ENCODE results near the gene CA9. TPM values are rescaled to one million over a fixed set of nuclear protein-coding genes. Genes with fewer than 3 reads are reported as not detected.

Gene CA9
- total RNA-seq, 2 donors from 2014 or later = 1.6 to 2.8 TPM

DNA sequence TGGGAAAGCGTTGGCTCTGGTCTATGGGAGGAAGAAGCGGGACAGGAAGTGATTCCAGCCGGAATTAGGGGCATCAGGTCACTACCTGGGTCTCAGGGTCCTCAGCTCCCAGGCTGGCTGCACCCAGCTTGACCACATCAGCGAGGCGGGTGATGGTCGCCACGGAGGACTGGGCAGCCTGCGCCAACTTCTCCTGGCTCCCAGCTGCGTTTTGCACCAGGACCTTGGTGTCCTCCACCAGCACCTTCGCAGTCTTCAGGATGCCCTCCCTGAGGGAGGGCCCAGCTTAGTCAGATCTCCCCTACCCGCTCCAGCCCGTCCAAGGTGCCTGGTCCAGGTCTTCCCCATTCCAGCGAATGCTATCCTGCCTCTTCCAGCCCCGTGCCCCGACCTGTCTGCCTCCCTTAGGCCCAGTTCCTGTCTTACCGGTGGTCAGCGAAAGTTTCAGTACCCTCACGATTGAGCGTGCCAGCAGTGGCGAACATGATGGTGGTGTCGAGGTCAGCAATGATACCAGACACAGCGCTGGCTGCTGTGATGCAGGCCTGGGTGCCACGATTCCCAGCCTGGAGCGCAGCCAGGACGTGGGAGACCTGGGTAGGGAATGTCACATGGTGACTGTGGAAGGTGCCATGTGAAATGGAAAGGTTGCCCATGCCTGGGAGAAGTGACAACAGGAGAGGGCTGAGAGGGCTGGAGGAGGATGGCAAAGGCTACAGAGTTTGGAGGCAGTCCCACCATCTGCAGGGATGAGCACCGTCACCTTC is 30.4 kb downstream of the CA9 start:
- no peak for DNase-seq
- ATAC-seq = peak; percentile 16
- intact Hi-C loops (cut with DNase I) = no loop called here

DNA sequence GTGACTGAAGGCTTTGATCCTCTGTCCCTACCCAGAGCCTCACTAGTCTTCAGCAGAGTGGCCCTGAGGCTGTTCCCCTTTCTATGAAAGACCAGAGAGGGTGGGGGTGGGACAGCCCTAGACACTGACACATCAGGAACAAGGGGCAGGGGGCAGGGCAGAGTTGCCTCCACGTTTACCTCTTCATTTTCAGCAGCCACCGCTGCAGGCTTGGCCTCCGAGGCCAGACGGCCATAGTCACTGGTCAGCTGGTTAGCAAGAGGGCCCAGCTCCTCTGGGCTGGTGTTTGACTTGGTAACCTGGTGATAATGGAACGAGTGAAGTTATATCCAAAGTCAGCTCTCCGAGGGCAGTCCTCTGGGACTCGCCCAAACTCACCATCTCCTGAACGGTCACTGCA is 31.6 kb downstream of the CA9 start:
- DNase-seq (no peak), ATAC-seq (no peak)
- intact Hi-C loops (cut with DNase I) = no loop called here

DNA sequence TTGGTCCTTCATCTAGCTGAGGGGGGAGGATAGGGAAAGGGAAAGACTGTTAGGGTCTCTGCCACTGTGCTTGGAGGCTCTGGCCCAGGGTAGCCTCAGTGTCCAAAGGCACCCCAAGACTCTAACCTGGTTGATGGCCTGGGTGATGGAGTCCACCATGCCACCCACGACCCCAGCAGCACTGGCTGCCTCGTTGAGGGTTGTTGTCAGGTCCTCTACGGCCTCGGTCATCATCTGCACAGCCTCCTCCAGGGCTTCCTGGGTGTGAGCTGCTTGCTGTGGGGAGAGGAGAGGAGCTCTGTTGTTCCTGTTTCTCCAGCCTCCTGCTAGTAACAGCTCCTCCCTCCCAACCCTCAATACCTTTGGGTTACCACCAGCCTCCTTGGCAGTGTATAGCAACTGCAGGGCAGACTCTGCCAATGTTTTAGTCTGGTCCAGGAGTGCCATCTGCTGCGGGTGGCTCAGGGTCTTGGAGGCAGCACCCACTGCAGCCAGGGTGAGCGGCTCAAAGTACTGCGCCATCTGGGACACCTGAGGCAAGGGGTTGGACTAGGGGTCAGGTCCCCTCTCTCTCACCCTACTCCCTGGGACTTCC is 32.2 kb downstream of the CA9 start:
- DNase-seq (no peak), ATAC-seq (no peak)
- intact Hi-C loops (cut with DNase I) = no loop called here

DNA sequence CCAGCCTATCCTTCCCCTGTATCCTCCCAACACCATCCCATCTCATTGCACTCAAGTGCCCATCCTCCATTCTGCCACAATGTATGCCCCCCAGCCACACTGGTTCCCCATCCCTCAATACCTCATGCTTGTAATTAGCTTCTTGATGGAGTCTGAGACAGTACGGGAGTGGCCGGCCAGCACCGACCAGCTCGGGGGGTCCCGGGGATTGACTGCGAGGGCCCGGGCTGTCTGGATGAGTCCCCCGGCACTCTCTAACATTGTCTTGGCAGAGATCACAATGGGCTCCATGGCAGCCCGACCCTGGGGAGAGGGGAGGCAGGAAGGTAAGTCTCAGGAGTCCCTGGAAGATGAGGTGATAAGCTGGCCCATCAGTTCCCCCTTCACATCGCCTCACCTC is 33.2 kb downstream of the CA9 start:
- intact Hi-C loops (cut with DNase I) = no loop called here
- DNase-seq (no peak), ATAC-seq (no peak)

DNA sequence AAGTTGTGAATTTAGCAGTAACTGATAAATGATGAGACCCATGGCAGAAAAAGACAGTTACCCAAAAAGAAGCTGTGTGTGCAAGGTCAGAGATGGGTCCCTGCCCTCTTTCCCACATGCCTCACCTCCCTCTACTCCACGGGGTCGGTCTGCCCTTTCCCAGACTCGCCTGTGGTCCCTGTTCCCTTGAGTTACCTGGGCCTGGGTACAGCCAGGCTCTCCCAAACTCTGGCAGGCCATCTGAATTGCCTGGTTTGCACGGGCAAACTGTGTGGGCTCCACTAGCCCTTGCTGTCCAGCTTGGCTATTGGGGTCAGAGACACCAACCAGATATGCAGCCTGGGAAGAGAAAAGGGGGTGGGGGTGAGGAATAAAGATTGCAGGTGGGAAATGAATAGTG is 34.4 kb downstream of the CA9 start:
- DNase-seq (no peak), ATAC-seq (no peak)
- intact Hi-C loops (cut with DNase I) = no loop called here

DNA sequence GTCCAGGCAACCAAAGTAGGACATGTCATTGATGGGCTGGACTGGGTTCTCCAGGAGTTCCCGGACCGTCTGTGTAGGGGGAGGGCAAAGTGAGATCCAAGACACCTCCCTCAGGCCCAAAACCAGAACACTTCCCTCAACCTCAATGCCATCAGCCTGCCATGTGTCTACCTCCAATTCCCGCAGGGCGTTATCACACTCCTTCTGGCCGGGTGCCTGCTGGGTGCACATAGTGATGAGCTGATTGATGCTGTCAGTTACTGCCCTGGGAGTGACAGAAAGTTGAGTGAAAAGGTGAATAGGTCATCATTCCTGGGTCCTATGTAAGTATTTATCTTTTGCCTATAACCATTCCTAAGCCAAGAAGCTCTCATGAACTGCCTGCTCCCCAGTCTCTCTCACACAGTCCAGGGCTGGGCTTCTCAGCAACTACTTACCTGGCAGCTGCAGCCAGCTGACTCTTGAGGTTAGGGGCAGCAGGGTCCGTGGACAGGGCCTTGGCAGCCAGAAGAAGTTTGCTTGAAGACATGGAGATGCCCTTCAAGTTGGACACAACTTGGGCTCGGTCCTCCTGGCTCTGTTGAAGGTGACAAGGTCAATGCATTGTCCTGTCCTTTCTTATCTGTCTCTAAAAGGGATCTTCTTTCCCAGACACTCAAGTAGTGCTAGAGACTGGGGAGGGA is 37.2 kb downstream of the CA9 start:
- ATAC-seq (peak; percentile 23 to 60), DNase-seq (no peak)
- intact Hi-C loops (cut with DNase I) = no loop called here

DNA sequence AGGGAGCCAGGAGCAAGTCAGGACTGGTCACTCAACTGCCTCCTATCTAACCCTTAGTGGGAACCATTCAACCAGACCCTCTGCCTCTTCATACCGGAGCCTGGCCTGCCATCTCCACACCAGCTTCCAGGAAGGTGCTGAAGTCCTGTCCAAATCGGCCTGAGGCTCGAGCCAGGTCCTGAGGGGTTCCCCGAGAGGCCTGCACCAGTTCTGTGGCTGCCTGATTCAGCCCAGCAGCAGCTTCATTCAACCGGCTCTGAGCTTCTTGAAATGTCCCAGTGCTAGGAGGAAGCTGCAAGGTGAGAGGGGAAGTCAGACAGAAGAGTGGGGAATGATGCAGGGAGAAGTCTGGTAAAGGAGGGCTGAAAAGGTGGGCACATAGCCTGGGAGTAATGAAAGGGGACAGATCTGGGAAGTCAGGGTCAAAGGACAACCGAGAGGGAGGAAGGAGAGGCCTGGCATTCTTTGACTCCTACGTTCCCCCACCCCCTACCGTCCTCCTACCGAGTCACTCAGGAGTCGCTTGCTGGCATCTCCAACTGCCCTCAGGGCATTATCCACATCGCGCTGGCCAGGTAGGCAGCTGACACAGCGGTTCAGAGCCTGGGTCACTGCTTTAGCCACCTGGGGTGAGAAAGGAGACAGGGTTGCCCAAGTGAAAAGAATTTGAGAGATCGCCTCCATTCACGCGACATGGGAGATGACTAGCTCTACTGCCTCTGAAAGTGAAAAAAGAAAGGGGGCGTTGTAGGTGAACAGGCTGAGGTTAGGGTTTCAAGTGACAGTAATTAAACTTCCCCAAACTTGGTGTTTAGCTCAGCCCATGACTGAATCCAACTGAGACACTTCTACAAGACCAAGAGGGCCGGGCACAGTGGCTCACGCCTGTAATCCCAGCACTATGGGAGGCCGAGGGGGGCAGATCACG is 38.0 kb downstream of the CA9 start:
- DNase-seq (no peak), ATAC-seq (peak in 1 of 2 donors; percentile 8)
- intact Hi-C loops (cut with DNase I) = no loop called here

DNA sequence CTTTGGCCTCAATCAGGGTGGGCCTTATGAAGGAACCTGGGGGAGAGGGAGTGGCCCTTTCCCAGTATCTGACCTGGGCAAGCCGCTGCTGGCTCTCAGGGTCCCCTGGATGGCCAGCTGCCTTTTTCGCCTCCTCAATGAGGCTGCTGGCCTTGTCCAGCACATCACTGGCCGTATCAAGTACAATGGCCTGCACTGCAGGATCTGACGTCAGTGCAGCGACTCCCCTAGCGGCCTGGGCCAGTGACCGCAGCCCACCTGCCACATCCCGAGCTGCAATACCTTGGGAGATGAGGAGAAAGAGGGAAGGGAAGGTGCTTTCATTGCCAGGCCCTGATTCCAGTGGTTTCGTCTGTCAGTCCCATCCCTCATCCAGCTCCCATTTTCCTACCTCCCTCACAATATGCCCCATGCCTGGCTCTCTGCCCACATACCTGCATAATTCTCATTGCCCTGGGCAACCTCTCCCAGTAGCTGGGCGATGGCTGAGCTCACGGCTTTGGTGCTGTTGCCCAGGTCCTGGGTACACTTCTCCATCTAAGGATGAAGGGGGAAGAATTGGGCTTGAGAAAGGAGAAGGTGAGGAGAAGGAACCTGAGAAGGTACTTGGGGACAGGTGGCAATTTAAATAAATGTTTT is 39.2 kb downstream of the CA9 start:
- DNase-seq = no peak
- intact Hi-C loops (cut with DNase I) = no loop called here
- ATAC-seq = no peak

DNA sequence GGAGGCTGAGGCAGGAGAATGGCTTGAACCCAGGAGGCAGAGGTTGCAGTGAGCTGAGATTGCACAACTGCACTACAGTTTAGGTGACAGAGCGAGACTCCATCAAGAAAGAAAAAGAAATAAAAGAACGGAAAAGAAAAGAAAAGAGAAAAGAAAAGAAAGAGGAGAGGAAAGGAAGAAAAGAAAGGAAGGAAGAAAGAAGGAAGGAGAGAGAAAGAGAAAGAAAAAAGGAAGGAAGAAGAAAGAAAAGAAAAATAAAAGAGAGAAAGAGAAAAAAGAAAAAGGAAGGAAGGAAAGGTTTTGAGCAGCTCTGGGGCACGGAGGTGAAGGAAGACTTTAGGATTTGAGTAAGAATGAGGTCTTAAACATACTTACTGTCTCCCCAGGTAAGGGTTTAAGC is 39.9 kb downstream of the CA9 start:
- DNase-seq = no peak
- ATAC-seq = no peak
- intact Hi-C loops (cut with DNase I) = no loop called here

DNA sequence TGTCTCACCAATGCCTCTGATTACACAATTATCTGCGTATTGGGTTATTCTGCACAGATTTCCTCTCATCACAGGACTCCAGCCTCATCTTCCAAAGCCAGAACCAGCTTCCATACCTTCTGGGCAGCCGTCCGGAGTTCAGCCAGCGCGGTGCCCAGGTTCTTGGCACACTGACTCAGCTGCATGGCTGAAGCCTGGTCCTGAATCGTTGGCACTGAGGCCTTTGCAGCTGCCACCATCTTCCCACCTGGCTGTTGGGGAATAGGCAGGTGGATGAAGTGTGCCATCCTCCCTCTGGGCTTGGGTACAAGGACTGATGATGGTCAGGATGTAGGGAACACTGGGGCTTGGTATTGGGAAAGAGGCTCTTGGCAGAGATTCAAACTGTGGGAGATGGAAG is 40.4 kb downstream of the CA9 start:
- intact Hi-C loops (cut with DNase I) = no loop called here

DNA sequence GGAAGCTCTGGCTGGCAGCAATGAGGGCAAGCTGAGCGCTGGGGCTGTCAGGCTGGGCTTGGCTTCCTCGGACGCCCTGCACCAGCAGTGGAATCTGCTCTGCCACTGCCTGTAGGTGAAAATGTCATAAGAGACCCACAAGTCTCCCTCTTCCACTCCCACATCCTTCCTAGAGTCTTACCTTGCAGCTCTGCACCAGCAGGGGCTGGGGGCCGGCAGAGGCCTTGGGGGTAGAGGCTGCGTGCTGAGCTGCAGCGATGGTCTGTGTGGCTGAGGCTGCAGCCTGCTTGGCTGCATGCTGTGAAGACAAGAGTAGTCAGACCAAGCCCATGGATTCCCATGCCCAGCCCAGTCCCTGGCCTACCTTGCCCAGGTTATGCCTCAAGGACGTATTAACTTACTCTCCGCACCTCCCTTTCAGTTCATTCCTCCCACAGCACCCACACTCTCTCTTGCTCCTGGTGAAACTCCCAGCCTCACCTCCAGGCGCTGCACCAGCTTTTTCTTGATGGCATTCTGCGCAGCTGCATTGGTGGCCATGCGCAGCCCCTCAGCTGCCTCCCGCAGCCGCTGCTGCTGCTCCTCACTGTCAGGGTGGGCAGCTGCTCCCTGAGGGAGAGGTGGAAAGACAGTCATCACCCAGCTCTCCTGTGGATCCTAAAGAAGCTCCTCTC is 41.0 kb downstream of the CA9 start:
- intact Hi-C loops (cut with DNase I) = no loop called here
- no peak for ATAC-seq

More for the DNA sequence above, 40.4 kb downstream of the CA9 start:
- ATAC-seq (no peak), DNase-seq (no peak)

DNA sequence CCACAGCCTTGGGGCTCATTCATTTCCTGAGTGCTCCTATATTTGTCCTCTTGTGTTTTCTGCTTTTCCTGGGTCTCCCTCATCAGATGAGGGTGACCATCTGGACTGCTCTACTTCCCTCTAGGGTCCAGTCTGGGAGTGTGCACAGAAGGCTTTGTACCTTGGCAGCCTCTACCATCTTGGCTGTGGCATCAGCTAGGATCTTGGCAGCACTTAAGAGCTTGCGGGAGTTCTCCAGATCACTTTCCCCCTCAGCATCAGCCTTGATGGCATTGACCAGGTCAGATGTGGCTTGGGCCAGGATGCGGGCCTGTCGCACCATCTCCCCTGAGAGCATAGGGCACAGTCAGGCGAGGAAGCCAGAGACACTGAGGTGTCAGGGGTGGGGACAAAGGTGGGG is 42.5 kb downstream of the CA9 start:
- intact Hi-C loops (cut with DNase I) = no loop called here
- peak in 1 of 2 donors; percentile 44 for ATAC-seq
- no peak for DNase-seq

More for the DNA sequence above, 41.0 kb downstream of the CA9 start:
- no peak for DNase-seq

DNA sequence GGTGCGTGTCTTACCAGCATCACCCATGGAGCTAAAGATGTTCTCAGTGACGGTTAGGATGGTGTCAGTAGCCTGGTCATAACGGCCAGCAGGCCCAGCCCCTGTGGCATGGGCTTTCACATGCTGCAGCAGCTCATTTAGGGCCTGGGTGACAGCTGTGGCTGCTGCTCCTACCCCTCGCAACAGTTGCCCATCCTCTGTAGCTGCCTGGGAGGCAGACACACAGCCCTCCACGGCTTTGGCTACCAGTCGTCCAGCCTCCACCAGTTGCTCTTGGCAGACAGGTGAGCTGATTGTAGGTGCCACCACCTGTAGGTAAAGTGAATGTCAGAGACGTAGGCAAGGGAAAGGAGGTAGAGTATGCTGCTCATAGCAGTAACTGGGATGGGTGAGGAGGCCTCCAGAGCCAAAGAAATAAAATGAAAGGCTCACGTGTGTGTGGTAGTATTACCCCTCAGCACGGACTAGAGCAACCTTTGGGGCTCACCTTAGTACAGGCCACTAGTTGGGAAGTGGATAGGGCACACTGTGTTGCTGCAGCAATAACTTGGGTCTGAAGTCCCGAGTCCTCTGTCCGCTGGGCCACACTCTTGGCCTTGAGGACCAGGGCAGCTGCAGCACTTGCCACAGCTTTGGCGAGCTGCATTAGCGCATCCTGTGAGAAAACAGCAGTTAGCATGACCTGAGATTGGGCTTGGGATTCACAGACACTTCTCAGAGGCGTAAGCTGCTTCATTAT is 43.6 kb downstream of the CA9 start:
- intact Hi-C loops (cut with DNase I) = no loop called here
- ATAC-seq (no peak), DNase-seq (no peak)

DNA sequence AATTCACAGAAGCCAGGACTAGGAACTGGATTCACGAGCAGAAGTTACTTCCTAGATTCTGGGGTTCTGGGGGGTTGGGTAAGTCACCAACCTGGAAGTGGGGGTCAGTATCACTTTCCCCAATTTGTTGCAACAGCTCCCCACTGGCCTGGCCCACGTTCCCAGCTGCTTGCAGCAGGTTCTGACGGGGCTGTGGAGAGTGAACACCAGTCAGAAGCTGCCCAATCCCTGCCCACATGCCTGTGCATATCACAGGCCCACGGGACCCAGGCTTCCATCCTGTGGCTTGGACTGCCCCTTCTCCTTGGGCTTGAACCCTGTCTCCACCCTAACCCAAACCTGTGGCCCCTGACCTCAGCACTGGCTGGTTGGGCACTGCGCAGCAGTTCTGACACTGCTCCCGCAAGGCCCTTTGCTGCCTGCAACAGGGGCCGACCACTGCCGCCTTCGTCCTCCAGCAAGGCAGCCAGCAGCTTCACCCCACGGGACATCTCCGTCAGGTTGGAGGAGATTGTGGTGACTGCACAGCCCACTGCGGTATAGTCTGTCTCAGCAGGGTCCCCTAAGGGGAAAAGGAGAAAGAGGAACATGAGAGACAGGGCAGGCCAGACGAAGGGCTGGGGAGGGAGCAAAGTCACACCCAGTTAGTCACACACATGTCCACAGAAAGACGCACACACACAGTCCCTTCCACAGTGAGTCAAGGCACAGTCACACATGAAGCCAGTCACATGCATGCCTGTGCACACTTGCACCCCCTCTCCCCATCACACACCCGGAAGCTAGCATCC is 45.2 kb downstream of the CA9 start:
- intact Hi-C loops (cut with DNase I) = no loop called here
- DNase-seq (no peak), ATAC-seq (peak in 1 of 2 donors; percentile 4)

DNA sequence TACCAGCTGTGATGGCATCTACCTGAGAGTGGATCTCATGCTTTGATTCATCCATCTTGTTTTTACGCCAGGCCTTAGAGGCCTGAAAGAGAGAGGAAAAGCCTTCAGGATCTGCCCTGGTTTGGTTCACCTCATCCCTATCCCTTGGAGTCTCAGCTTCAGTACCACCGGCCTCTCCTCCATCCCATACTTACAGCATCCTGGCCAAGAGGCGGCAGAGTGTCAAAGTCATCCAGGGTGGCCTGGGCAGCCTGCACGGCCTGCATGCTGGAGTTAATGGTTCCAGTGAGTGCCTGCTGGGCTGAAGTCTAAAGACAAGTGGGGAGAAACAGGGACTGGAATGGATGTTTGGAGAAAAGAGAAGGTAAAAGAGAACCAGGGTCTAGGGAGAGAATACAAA is 45.8 kb downstream of the CA9 start:
- ATAC-seq = no peak
- intact Hi-C loops (cut with DNase I) = no loop called here
- DNase-seq = no peak

DNA sequence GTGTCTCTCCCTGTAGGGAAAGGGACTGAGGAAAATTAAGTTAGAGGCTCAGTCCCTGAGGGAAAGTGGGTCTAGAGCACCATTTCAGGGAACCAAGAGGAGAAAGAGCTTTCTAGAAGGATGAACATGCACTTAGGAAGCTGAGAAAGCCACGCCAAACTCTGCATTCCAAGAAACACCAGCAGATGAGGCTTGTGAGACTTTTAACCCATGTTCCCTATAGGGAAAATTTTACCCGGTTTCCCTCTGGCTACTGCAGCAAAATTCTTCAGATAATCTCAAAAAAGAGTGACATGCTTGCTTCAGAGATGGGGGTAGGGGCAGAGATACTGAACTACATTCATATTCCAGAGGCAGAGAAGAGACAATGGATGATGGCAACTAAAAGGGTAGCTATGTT is 49.7 kb downstream of the CA9 start:
- ATAC-seq (no peak), DNase-seq (no peak)
- intact Hi-C loops (cut with DNase I) = no loop called here

DNA sequence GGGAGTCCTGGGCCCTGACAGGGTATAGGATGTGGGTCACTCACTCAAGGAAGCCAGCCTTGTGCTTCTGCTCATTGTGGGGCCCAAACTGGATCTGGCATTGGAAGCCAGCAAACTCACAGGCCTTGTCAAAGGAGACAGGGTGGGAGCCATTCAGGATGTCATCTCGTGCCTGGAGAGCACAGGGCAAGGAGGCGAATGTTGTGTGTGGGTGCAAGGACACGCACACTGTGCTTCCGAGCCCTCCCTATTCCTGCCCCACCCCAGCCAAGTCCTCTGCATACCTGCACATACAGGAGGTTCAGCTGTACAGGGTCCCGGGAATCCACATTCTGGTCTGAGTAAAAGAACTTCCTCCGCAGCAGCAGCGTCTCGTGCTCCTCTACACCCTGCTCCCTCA is 50.2 kb downstream of the CA9 start:
- no peak for ATAC-seq
- intact Hi-C loops (cut with DNase I) = no loop called here
- no peak for DNase-seq

All from left cardiac atrium (tissue), 4 donors.